MCF 10A (cell line): ENCODE measurements around the gene IBA57. TPM values are rescaled to one million over a fixed set of nuclear protein-coding genes. Genes with fewer than 3 reads are reported as not detected.
A peak's percentile ranks its signal among the peaks of the same experiment; 100 is the strongest.

Experiments
- BruUV-seq: library from RNA; stranded (reverse); fragments of 400-500 nt; replicated peaks from 2 replicates; lab custom pipeline; 2021; lab: Mats Ljungman, UMichigan
- CTCF ChIA-PET: fragments of 300-600 bp; sonication (Branson Sonifier 250); formaldehyde crosslinking; extraction: SDS; loops from one replicate; lab custom pipeline; 2021; ENCODE audit warnings: antibody characterized with exemption, inconsistent platforms; lab: Yijun Ruan, JAX
- POLR2A ChIA-PET: fragments of 300-600, 350-650 bp; sonication (Branson Sonifier 250); formaldehyde crosslinking; extraction: SDS; loops from one replicate; lab custom pipeline; 2020; ENCODE audit warnings: antibody characterized with exemption, inconsistent platforms; lab: Yijun Ruan, JAX
- DNase-seq: peaks from one replicate; pipeline ENCODE4 v3.0.0-alpha.2; 2018; ENCODE audit not compliant: unreplicated experiment
- H3K27ac Mint-ChIP-seq: one replicate; pipeline ENCODE4 v1.8.0; 2022; ENCODE audit warnings: mild to moderate bottlenecking, low read depth, mixed read lengths; ENCODE audit not compliant: unreplicated experiment
- H3K27me3 Mint-ChIP-seq: one replicate; pipeline ENCODE4 v1.8.0; 2022; ENCODE audit warnings: mixed read lengths; ENCODE audit not compliant: insufficient read depth, unreplicated experiment
- H3K36me3 Mint-ChIP-seq: one replicate; pipeline ENCODE4 v1.8.0; 2022; ENCODE audit warnings: mild to moderate bottlenecking, moderate library complexity, mixed read lengths; ENCODE audit not compliant: insufficient read depth, unreplicated experiment
- H3K4me1 Mint-ChIP-seq: one replicate; pipeline ENCODE4 v1.8.0; 2022; ENCODE audit warnings: mixed read lengths; ENCODE audit not compliant: insufficient read depth, unreplicated experiment
- H3K4me3 Mint-ChIP-seq: one replicate; pipeline ENCODE4 v1.8.0; 2022; ENCODE audit warnings: mild to moderate bottlenecking, moderate library complexity, mixed read lengths; ENCODE audit not compliant: unreplicated experiment
- H3K9me3 Mint-ChIP-seq: one replicate; pipeline ENCODE4 v1.8.0; 2022; ENCODE audit warnings: mixed read lengths; ENCODE audit not compliant: unreplicated experiment
- CTCF ChIP-seq: fragments of 200-600 bp; IDR thresholded peaks from one replicate; pipeline ENCODE4 v1.8.0; 2022; ENCODE audit warnings: antibody characterized with exemption, mild to moderate bottlenecking; ENCODE audit not compliant: unreplicated experiment
- intact Hi-C: fragments of 100-400 bp; cut with micrococcal nuclease; formaldehyde crosslinking; loops from 2 replicates; pipeline ENCODE4 v1.14.1; 2022
- total RNA-seq: library from RNA; stranded (reverse); gene quantifications from 2 replicates; pipeline ENCODE4 v1.2.3, GENCODE V29; 2022

The IBA57 gene
- total RNA-seq, 1 experiment from 2014 or later, result 16.5 TPM

GRCh38 chr1:228145463-228146416, 19.9 kb upstream of the IBA57 start:
- H3K4me1 Mint-ChIP-seq, result peaks cover 51% of the 10 kb centered on the region
- H3K9me3 Mint-ChIP-seq, result no peaks in the 10 kb centered on the region
- peaks cover 63% of the 10 kb centered on the region for H3K36me3 Mint-ChIP-seq
- TF ChIP-seq CTCF, result no peak
- ChIA-PET POLR2A (interaction anchor here (0.6 to 9.7 kb wide), 2 partner anchors 18 to 341 kb away, joined by 3 to 318 read pairs; partner anchors contain the start of gene IBA57), CTCF (interaction anchor here (0.7 to 7.3 kb wide), 2 partner anchors 10 to 19 kb away, joined by 3 to 72 read pairs; partner anchors contain the start of gene IBA57)
- no peak for DNase-seq
- H3K4me3 Mint-ChIP-seq, result peak overlapping the region; percentile 7
- H3K27me3 Mint-ChIP-seq, result no peaks in the 10 kb centered on the region
- intact Hi-C loops, result no loop called here
- no peak overlapping the region for H3K27ac Mint-ChIP-seq
- BruUV-seq, result no TSS peak

- no peak for DNase-seq
- Mint-ChIP-seq H3K27me3 (no peaks in the 10 kb centered on the region), H3K4me3 (no peak overlapping the region), H3K9me3 (no peaks in the 10 kb centered on the region), H3K4me1 (peaks cover 60% of the 10 kb centered on the region), H3K36me3 (peaks cover 59% of the 10 kb centered on the region), H3K27ac (no peak overlapping the region)
- ChIA-PET CTCF (interaction anchor here (0.7 to 7.3 kb wide), 2 partner anchors 10 to 18 kb away, joined by 3 to 72 read pairs; partner anchors contain the start of gene IBA57), POLR2A (interaction anchor here (0.6 kb wide), 1 partner anchor 340 kb away, joined by 3 read pairs; no protein-coding TSS in a partner anchor)
- no TSS peak for BruUV-seq
- TF ChIP-seq CTCF, result no peak
- intact Hi-C loops, result no loop called here
These were observed 19.0 kb upstream of the IBA57 start for GRCh38 chr1:228146417-228147150.

GRCh38 chr1:228147151-228147693, 18.4 kb upstream of the IBA57 start:
- Mint-ChIP-seq H3K36me3 (peaks cover 53% of the 10 kb centered on the region), H3K4me1 (peaks cover 56% of the 10 kb centered on the region), H3K9me3 (no peaks in the 10 kb centered on the region), H3K27me3 (no peaks in the 10 kb centered on the region), H3K4me3 (no peak overlapping the region), H3K27ac (peak overlapping the region; percentile 83)
- no peak for TF ChIP-seq CTCF
- intact Hi-C loops, result no loop called here
- ChIA-PET CTCF (interaction anchor here (2.5 kb wide), 1 partner anchor 18 kb away, joined by 17 read pairs; the partner anchor contains the start of gene IBA57), POLR2A (interaction anchor here (8.9 kb wide), 1 partner anchor 17 kb away, joined by 137 read pairs; the partner anchor contains the start of gene IBA57)
- BruUV-seq, result no TSS peak
- no peak for DNase-seq
